ENCODE data around the gene PTRHD1. TPM values are rescaled to one million over a fixed set of nuclear protein-coding genes. Genes with fewer than 3 reads are reported as not detected.

PTRHD1 gene
- polyA plus RNA-seq, 1 of the 3 experiments (the other 2 are of a cell fraction), result 74.4 TPM

GRCh38 chr2:24821433-24821891 lies 28.3 kb upstream of the PTRHD1 start:
- Histone ChIP-seq H3F3A (replicated peaks; ENCODE audit: insufficient read depth) (peaks cover 6% of the 10 kb centered on the region), H4K20me1 (ENCODE audit: insufficient read depth) (no peaks in the 10 kb centered on the region), H3K27me3 (ENCODE audit: insufficient read depth) (no peaks in the 10 kb centered on the region), H3K4me1 (ENCODE audit: control insufficient read depth in 1 of 2, insufficient read depth in 2 of 2, low read depth in 1 of 2, low read length in 1 of 2) (peaks cover 4 to 19% of the 10 kb centered on the region in 2 experiments; a peak in 2 of 4 replicates), H3K79me2 (ENCODE audit: insufficient read depth) (peaks cover 2% of the 10 kb centered on the region; the same call in 1 of the 2 replicates), H3K9me2 (no peaks in the 10 kb centered on the region), H3K27ac (ENCODE audit: low read depth in 2 of 2, low read length in 1 of 2) (no peak overlapping the region), H3K36me3 (replicated peaks in 1 of 2; ENCODE audit: control insufficient read depth in 1 of 2, insufficient read depth in 2 of 2, low read length in 1 of 2) (peaks cover 35 to 61% of the 10 kb centered on the region in 2 experiments), H3K9ac (no peak overlapping the region), H3K9me3 (no peaks in the 10 kb centered on the region), H3K4me3 (ENCODE audit: low read depth in 2 of 2, low read length in 1 of 2) (no peak overlapping the region), H3K4me2 (no peak overlapping the region), H2AFZ (ENCODE audit: low read depth) (no peak overlapping the region)
- DNase-seq, result peak; percentile 22
- 90% methylated on average over 14 of the region's 15 CpGs for WGBS (ENCODE audit: low lambda C conversion rate)
- no peak for TF ChIP-seq FOSL2 (IDR thresholded peaks at IDR 0.05; ENCODE audit: borderline replicate concordance, low read depth)
- no peak for TF ChIP-seq MAX (IDR thresholded peaks at IDR 0.05; ENCODE audit: low read depth)
- TF ChIP-seq IRF3 (IDR thresholded peaks at IDR 0.05; ENCODE audit: low read depth, low read length), result no peak
- TF ChIP-seq ZBTB33 (IDR thresholded peaks at IDR 0.05; ENCODE audit: borderline replicate concordance, low read depth), result no peak
- no peak for TF ChIP-seq PBX3 (IDR thresholded peaks at IDR 0.05)
- TF ChIP-seq RXRA (IDR thresholded peaks at IDR 0.05; ENCODE audit: borderline replicate concordance, low read depth), result no peak
- TF ChIP-seq MEF2A (IDR thresholded peaks at IDR 0.05; ENCODE audit: borderline replicate concordance, low read depth), result no peak
- POLR2A ChIA-PET, result interaction anchor here (1.3 kb wide), 1 partner anchor 386 kb away, joined by 3 read pairs; no protein-coding TSS in a partner anchor
- CTCF ChIA-PET, result interaction anchor here (0.6 to 16.7 kb wide), 6 partner anchors 34 to 412 kb away, joined by 3 to 269 read pairs (median 4); no protein-coding TSS in a partner anchor

GRCh38 chr2:24820598-24821432 lies 27.6 kb upstream of the PTRHD1 start:
- no peak overlapping the region for H2AFZ ChIP-seq (ENCODE audit: low read depth)
- H3K4me3 ChIP-seq (ENCODE audit: low read depth in 2 of 2, low read length in 1 of 2), result no peak overlapping the region
- H3K36me3 ChIP-seq (replicated peaks in 1 of 2; ENCODE audit: control insufficient read depth in 1 of 2, insufficient read depth in 2 of 2, low read length in 1 of 2), result peaks cover 35 to 68% of the 10 kb centered on the region in 2 experiments
- TF ChIP-seq FOXJ3 (CRISPR knock-in tag; IDR thresholded peaks at IDR 0.05) (no peak), POLR2AphosphoS5 (IDR thresholded peaks at IDR 0.05; ENCODE audit: low read depth, low read length) (no peak), JUND (IDR thresholded peaks at IDR 0.05) (no peak), IRF3 (IDR thresholded peaks at IDR 0.05; ENCODE audit: low read depth, low read length) (no peak)
- peak; percentile 27 for DNase-seq
- H3K9ac ChIP-seq, result no peak overlapping the region
- WGBS (ENCODE audit: low lambda C conversion rate), result 91% methylated on average over 14 of the region's 17 CpGs
- H3K4me1 ChIP-seq (ENCODE audit: control insufficient read depth in 1 of 2, insufficient read depth in 2 of 2, low read depth in 1 of 2, low read length in 1 of 2), result peaks cover 4 to 15% of the 10 kb centered on the region in 2 experiments; a peak in 2 of 4 replicates
- H3K9me3 ChIP-seq, result no peaks in the 10 kb centered on the region
- CTCF ChIA-PET, result interaction anchor here (0.6 to 1.8 kb wide), 5 partner anchors 29 to 411 kb away, joined by 3 to 11 read pairs (median 4); partner anchors contain the start of genes CENPO and PTRHD1
- H3K4me2 ChIP-seq, result no peak overlapping the region
- no peaks in the 10 kb centered on the region for H3K27me3 ChIP-seq (ENCODE audit: insufficient read depth)
- POLR2A ChIA-PET, result interaction anchor here (1.3 kb wide), 1 partner anchor 386 kb away, joined by 3 read pairs; no protein-coding TSS in a partner anchor
- H4K20me1 ChIP-seq (ENCODE audit: insufficient read depth), result no peaks in the 10 kb centered on the region
- H3F3A ChIP-seq (replicated peaks; ENCODE audit: insufficient read depth), result peaks cover 6% of the 10 kb centered on the region
- H3K27ac ChIP-seq (ENCODE audit: low read depth in 2 of 2, low read length in 1 of 2), result no peak overlapping the region; a peak in 1 of 4 replicates
- H3K79me2 ChIP-seq (ENCODE audit: insufficient read depth), result peaks cover 9% of the 10 kb centered on the region; the same call in 1 of the 2 replicates
- H3K9me2 ChIP-seq, result no peaks in the 10 kb centered on the region
